SU-DHL-6 (cell line): Measurements from ENCODE around the gene RAB26.
"Not testable (repeated sequence)": the region's sequence is repeated elsewhere in the genome, so short reads cannot be mapped to it uniquely, and the experiment has no call there.

Experiments
- CTCF ChIP-seq: fragments of 200-600 bp; sonication (generic); IDR thresholded peaks from one replicate; pipeline ENCODE4 v1.5.1; 2017; ENCODE audit warnings: antibody characterized with exemption, mild to moderate bottlenecking, low read length, moderate library complexity; ENCODE audit not compliant: insufficient read depth, poor library complexity, severe bottlenecking
- EZH2phosphoT487 ChIP-seq: fragments of 200-600 bp; sonication (generic), shearing (Covaris generic); conservative IDR thresholded peaks from 2 replicates; pipeline ENCODE4 v1.6.1; 2018; ENCODE audit warnings: mild to moderate bottlenecking, antibody characterized with exemption, low read length, moderate library complexity, mixed read lengths

GRCh38 chr16:2117341-2117740 lies 31.1 kb upstream of the RAB26 start:
- TF ChIP-seq EZH2phosphoT487, CTCF: not testable (repeated sequence)
